Bronchial epithelial cell (primary cell): Measurements from ENCODE around the gene IQGAP3. TPM values are rescaled to one million over a fixed set of nuclear protein-coding genes. Genes with fewer than 3 reads are reported as not detected.

ENCODE experiments used
- DNase-seq: peaks from one replicate; pipeline ENCODE4 v3.0.0-alpha.2; 2010; ENCODE audit warnings: low read depth
- FAIRE-seq: peaks from 2 replicates; lab custom pipeline; 2011; peaks lifted over from hg19 to GRCh38; lab: Jason Lieb, UNC
- H3K27me3 ChIP-seq: 2 replicates; pipeline ENCODE4 v1.5.1; 2011; ENCODE audit warnings: low read length; ENCODE audit not compliant: control insufficient read depth, insufficient read depth
- H3K36me3 ChIP-seq: 2 replicates; pipeline ENCODE4 v1.5.1; 2011; ENCODE audit warnings: low read length; ENCODE audit not compliant: control insufficient read depth, insufficient read depth
- H3K4me3 ChIP-seq: 2 replicates; pipeline ENCODE4 v1.5.1; 2011; ENCODE audit warnings: mild to moderate bottlenecking, low read depth, low read length, control low read depth
- CTCF ChIP-seq: IDR thresholded peaks from 2 replicates; pipeline ENCODE4 v1.5.1; 2011; ENCODE audit warnings: mild to moderate bottlenecking, moderate library complexity, low read length, control low read depth, inconsistent platforms; ENCODE audit not compliant: insufficient read depth, severe bottlenecking
- total RNA-seq: library from RNA; depleted of rRNA; stranded (reverse); fragments of >200 nt; gene quantifications from 2 replicates; pipeline ENCODE4 v1.2.1, GENCODE V29; 2014

Gene IQGAP3
- total RNA-seq, 1 donor from 2014 or later = 0.53 TPM

GRCh38 chr1:156539818-156540355 lies 32.5 kb downstream of the IQGAP3 start:
- FAIRE-seq = no peak
- H3K36me3 ChIP-seq = no peaks in the 10 kb centered on the region
- no peak overlapping the region for H3K4me3 ChIP-seq
- DNase-seq = no peak
- no peak for TF ChIP-seq CTCF
- no peaks in the 10 kb centered on the region for H3K27me3 ChIP-seq

- no peak for TF ChIP-seq CTCF
- no peak for DNase-seq
- FAIRE-seq = peak; percentile 95
- Histone ChIP-seq H3K4me3 (no peak overlapping the region), H3K36me3 (no peaks in the 10 kb centered on the region), H3K27me3 (no peaks in the 10 kb centered on the region)
Observed at GRCh38 chr1:156538711-156539440, 33.5 kb downstream of the IQGAP3 start.

GRCh38 chr1:156537027-156537426 lies 35.3 kb downstream of the IQGAP3 start:
- H3K27me3 ChIP-seq = no peaks in the 10 kb centered on the region
- peaks cover 1% of the 10 kb centered on the region for H3K36me3 ChIP-seq
- no peak for DNase-seq
- no peak overlapping the region for H3K4me3 ChIP-seq
- no peak for TF ChIP-seq CTCF
- peak; percentile 40 for FAIRE-seq

GRCh38 chr1:156534424-156535060 lies 37.8 kb downstream of the IQGAP3 start:
- no peak for TF ChIP-seq CTCF
- H3K4me3 ChIP-seq = no peak overlapping the region
- DNase-seq (no peak), FAIRE-seq (no peak)
- H3K27me3 ChIP-seq = no peaks in the 10 kb centered on the region
- H3K36me3 ChIP-seq = peaks cover 3% of the 10 kb centered on the region

GRCh38 chr1:156533568-156534220 lies 38.7 kb downstream of the IQGAP3 start:
- Histone ChIP-seq H3K27me3 (no peaks in the 10 kb centered on the region), H3K4me3 (no peak overlapping the region), H3K36me3 (peaks cover 4% of the 10 kb centered on the region)
- FAIRE-seq = no peak
- no peak for TF ChIP-seq CTCF
- no peak for DNase-seq
